GM12878 (cell line): ENCODE results near the gene PRR16. TPM values are rescaled to one million over a fixed set of nuclear protein-coding genes. Genes with fewer than 3 reads are reported as not detected.

Source experiments
- ATAC-seq: fragments of 200-7000 bp; cut with Tn5 transposase; 3 replicates; pipeline ENCODE4 v1.9.1; 2020; ENCODE audit warnings: mild to moderate bottlenecking, moderate library complexity
- BruUV-seq: library from RNA; stranded (reverse); fragments of 400-500 nt; replicated peaks from 2 replicates; lab custom pipeline; 2021; lab: Mats Ljungman, UMichigan
- CTCF ChIA-PET: fragments of 300-600 bp; sonication (Branson Sonifier 250); formaldehyde crosslinking; extraction: SDS; loops from one replicate; lab custom pipeline; 2021; ENCODE audit warnings: inconsistent platforms; lab: Yijun Ruan, JAX
- POLR2A ChIA-PET: fragments of 350-600 bp; formaldehyde crosslinking; extraction: SDS; loops from one replicate; lab custom pipeline; 2021; ENCODE audit warnings: inconsistent platforms; lab: Charles Lee
- RAD21 ChIA-PET: fragments of 300-600 bp; sonication (Branson Sonifier 250); formaldehyde crosslinking; loops from one replicate; lab custom pipeline; 2023; ENCODE audit warnings: antibody characterized with exemption; ENCODE audit not compliant: unreplicated experiment; lab: Charles Lee
- SMC1A ChIA-PET: fragments of 300-600 bp; sonication (Branson Sonifier 250); formaldehyde crosslinking; loops from one replicate; lab custom pipeline; 2023; ENCODE audit not compliant: unreplicated experiment, uncharacterized antibody; lab: Charles Lee
- DNase-seq: peaks from one replicate; pipeline ENCODE4 v3.0.0-alpha.2; 2011; ENCODE audit warnings: low read depth, low spot score
- FAIRE-seq: peaks from 3 replicates; lab custom pipeline; 2011; peaks lifted over from hg19 to GRCh38; lab: Jason Lieb, UNC
- H2AFZ ChIP-seq: 2 replicates; pipeline ENCODE4 v1.6.0; 2011; ENCODE audit warnings: low read depth, low read length, control low read depth; ENCODE audit not compliant: control insufficient read depth
- H3K27ac ChIP-seq: 2 replicates; pipeline ENCODE4 v1.5.1; 2011; ENCODE audit warnings: control low read depth; ENCODE audit not compliant: control insufficient read depth, insufficient read depth
- H3K27me3 ChIP-seq, 2 experiments: replicated peaks in 1 of 2; 2 replicates each; pipeline versions ENCODE4 v1.6.0 to v1.6.1; 2011; ENCODE audit warnings: low read length in 1 of 2; ENCODE audit not compliant: control insufficient read depth in 2 of 2, insufficient read depth in 2 of 2
- H3K36me3 ChIP-seq, 2 experiments: 2 replicates each; pipeline ENCODE4 v1.5.1; 2011; ENCODE audit warnings: low read length in 1 of 2; ENCODE audit not compliant: control insufficient read depth in 2 of 2, insufficient read depth in 2 of 2
- H3K4me1 ChIP-seq: 2 replicates; pipeline ENCODE4 v1.6.1; 2011; ENCODE audit warnings: mild to moderate bottlenecking, low read length, moderate library complexity, mixed read lengths; ENCODE audit not compliant: control insufficient read depth, insufficient read depth
- H3K4me2 ChIP-seq: 2 replicates; pipeline ENCODE4 v1.6.0; 2011; ENCODE audit warnings: control low read depth; ENCODE audit not compliant: control insufficient read depth, insufficient read depth
- H3K4me3 ChIP-seq: fragments of 200-600 bp; sonication (generic); 2 replicates; pipeline ENCODE4 v1.5.1; 2016
- H3K79me2 ChIP-seq: 2 replicates; pipeline ENCODE4 v1.6.0; 2011; ENCODE audit warnings: low read length; ENCODE audit not compliant: control insufficient read depth, insufficient read depth
- H3K9ac ChIP-seq: 2 replicates; pipeline ENCODE4 v1.8.0; 2011; ENCODE audit warnings: low read length, control low read depth, mixed read lengths; ENCODE audit not compliant: control insufficient read depth, insufficient read depth
- H3K9me3 ChIP-seq: replicated peaks from 3 replicates; pipeline ENCODE4 v1.5.1; 2011; ENCODE audit warnings: mild to moderate bottlenecking, low read length; ENCODE audit not compliant: control insufficient read depth, insufficient read depth
- H4K20me1 ChIP-seq: 2 replicates; pipeline ENCODE4 v1.6.0; 2011; ENCODE audit not compliant: control insufficient read depth, insufficient read depth
- SIN3A ChIP-seq: IDR thresholded peaks from 2 replicates; pipeline ENCODE4 v1.6.1; 2012; ENCODE audit warnings: low read depth, low read length, improper control_type of control experiment
- SRF ChIP-seq, 2 experiments: IDR thresholded peaks; 2 replicates each; pipeline ENCODE4 v1.6.1; 2011; ENCODE audit warnings: low read depth in 2 of 2, low read length in 2 of 2, mild to moderate bottlenecking in 1 of 2, moderate library complexity in 1 of 2
- WGBS: methylation state at CpG from one replicate; pipeline ENCODE4 v1.1.6; 2016; ENCODE audit warnings: low lambda C conversion rate; ENCODE audit not compliant: insufficient replicate concordance, insufficient coverage; ENCODE audit errors: missing lambda C conversion rate; 5-methylcytosine and 5-hydroxymethylcytosine counted together
- in situ Hi-C: fragments of 300-500 bp; cut with MboI; formaldehyde crosslinking; loops from 9 replicates; pipeline ENCODE4 v1.14.3; 2018; ENCODE audit warnings: mixed read lengths
- intact Hi-C: fragments of 100-400 bp; cut with micrococcal nuclease; formaldehyde crosslinking; loops from one replicate; pipeline ENCODE4 v1.14.2; 2022; ENCODE audit not compliant: unreplicated experiment
- polyA plus RNA-seq, 11 experiments: library from polyadenylated mRNA; depleted of rRNA in 4 of 11; unstranded in 6 of 11; stranded (reverse) in 5 of 11; fragments of >200 nt; fragmentation: Nextera tagmentation in 4 of 11; fragmentation: Illumina TruSeq in 1 of 11; extraction: Ambion mirVana in 4 of 11; extraction: Trizol in 1 of 11; gene quantifications; 1 replicate in 1 of 11; 2 replicates in 10 of 11; pipeline versions ENCODE4 v1.2.1 to v1.2.3, GENCODE V29; 2011 to 2016; ENCODE audit warnings: inconsistent platforms in 2 of 11, missing spikeins in 2 of 11, low read depth in 1 of 11
- total RNA-seq, 4 experiments: library from RNA; depleted of rRNA in 3 of 4; stranded (reverse); fragments of >200 nt in 3 of 4; fragmentation: Illumina TruSeq in 1 of 4; extraction: Trizol in 1 of 4; gene quantifications; 2 replicates each; pipeline versions ENCODE4 v1.2.1 to v1.2.3, GENCODE V29; 2013 to 2021
- TF ChIP-seq, protein P1 (sequence below): fragments of 450-650 bp; IDR thresholded peaks from 2 replicates; pipeline ENCODE4 v1.6.1; 2017; ENCODE audit warnings: mild to moderate bottlenecking, low read depth, inconsistent platforms; ENCODE audit not compliant: poor library complexity, severe bottlenecking
- TF ChIP-seq, protein P2 (sequence below): IDR thresholded peaks from 2 replicates; pipeline ENCODE4 v1.6.1; 2012; ENCODE audit warnings: low read length, inconsistent platforms

Gene PRR16
- total and polyA plus RNA-seq, 10 of the 15 experiments (the other 5 are each of a cell fraction or from before 2014, with no cell fraction given) = not detected

DNA sequence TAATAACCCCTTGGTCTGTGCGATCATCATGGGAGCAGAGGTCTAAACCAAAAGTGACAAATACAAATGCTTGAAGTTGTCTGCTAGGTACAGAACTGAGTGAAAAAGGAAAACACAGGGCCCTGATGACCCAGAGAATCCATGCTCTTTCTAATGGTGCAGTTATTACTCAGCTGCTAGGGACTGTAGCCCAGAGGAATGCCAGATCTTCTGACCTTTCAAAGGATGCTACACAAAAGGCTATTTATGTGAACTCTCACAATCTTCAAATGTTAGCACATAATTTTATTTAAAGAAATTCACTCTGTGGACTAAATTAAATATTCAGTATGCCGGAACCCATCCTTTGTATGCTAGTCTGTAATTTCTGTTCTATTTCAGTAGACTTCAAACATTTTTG lies 79.9 kb downstream of the PRR16 start:
- BruUV-seq = no TSS peak
- Histone ChIP-seq H3K27me3 (no peaks in the 10 kb centered on the region), H3K9me3 (no peaks in the 10 kb centered on the region), H3K4me3 (no peak overlapping the region), H3K79me2 (no peaks in the 10 kb centered on the region), H3K27ac (no peak overlapping the region), H3K36me3 (no peaks in the 10 kb centered on the region), H2AFZ (no peak overlapping the region), H3K4me1 (no peaks in the 10 kb centered on the region), H4K20me1 (no peaks in the 10 kb centered on the region), H3K4me2 (no peak overlapping the region), H3K9ac (no peak overlapping the region)
- SMC1A ChIA-PET = interaction anchor here (1.6 kb wide), 1 partner anchor 401 kb away, joined by 3 read pairs; no protein-coding TSS in a partner anchor
- in situ Hi-C loops (no loop called here), intact Hi-C loops (no loop called here)
- no peak for FAIRE-seq
- TF ChIP-seq SRF (IDR thresholded peaks at IDR 0.05; ENCODE audit: low read depth in 2 of 2, low read length in 2 of 2) = no peak
- TF ChIP-seq, protein P1, sequence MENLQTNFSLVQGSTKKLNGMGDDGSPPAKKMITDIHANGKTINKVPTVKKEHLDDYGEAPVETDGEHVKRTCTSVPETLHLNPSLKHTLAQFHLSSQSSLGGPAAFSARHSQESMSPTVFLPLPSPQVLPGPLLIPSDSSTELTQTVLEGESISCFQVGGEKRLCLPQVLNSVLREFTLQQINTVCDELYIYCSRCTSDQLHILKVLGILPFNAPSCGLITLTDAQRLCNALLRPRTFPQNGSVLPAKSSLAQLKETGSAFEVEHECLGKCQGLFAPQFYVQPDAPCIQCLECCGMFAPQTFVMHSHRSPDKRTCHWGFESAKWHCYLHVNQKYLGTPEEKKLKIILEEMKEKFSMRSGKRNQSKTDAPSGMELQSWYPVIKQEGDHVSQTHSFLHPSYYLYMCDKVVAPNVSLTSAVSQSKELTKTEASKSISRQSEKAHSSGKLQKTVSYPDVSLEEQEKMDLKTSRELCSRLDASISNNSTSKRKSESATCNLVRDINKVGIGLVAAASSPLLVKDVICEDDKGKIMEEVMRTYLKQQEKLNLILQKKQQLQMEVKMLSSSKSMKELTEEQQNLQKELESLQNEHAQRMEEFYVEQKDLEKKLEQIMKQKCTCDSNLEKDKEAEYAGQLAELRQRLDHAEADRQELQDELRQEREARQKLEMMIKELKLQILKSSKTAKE = no peak
- TF ChIP-seq, protein P2, sequence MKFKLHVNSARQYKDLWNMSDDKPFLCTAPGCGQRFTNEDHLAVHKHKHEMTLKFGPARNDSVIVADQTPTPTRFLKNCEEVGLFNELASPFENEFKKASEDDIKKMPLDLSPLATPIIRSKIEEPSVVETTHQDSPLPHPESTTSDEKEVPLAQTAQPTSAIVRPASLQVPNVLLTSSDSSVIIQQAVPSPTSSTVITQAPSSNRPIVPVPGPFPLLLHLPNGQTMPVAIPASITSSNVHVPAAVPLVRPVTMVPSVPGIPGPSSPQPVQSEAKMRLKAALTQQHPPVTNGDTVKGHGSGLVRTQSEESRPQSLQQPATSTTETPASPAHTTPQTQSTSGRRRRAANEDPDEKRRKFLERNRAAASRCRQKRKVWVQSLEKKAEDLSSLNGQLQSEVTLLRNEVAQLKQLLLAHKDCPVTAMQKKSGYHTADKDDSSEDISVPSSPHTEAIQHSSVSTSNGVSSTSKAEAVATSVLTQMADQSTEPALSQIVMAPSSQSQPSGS = no peak
- TF ChIP-seq SIN3A = no peak
- POLR2A ChIA-PET = no interaction called here
- RAD21 ChIA-PET = no interaction called here
- ATAC-seq = no peak
- DNase-seq = no peak
- WGBS = 50% methylated on average over 2 of the region's 2 CpGs
- CTCF ChIA-PET = interaction anchor here (1.1 kb wide), 1 partner anchor 273 kb away, joined by 3 read pairs; no protein-coding TSS in a partner anchor
